ENCODE data around the gene COL23A1. TPM values are rescaled to one million over a fixed set of nuclear protein-coding genes. Genes with fewer than 3 reads are reported as not detected.
"Not testable (repeated sequence)": the region's sequence is repeated elsewhere in the genome, so short reads cannot be mapped to it uniquely, and the experiment has no call there.

The COL23A1 gene
- polyA plus RNA-seq, 5 donors: 4.8 to 9.4 (median 8.2) TPM

DNA sequence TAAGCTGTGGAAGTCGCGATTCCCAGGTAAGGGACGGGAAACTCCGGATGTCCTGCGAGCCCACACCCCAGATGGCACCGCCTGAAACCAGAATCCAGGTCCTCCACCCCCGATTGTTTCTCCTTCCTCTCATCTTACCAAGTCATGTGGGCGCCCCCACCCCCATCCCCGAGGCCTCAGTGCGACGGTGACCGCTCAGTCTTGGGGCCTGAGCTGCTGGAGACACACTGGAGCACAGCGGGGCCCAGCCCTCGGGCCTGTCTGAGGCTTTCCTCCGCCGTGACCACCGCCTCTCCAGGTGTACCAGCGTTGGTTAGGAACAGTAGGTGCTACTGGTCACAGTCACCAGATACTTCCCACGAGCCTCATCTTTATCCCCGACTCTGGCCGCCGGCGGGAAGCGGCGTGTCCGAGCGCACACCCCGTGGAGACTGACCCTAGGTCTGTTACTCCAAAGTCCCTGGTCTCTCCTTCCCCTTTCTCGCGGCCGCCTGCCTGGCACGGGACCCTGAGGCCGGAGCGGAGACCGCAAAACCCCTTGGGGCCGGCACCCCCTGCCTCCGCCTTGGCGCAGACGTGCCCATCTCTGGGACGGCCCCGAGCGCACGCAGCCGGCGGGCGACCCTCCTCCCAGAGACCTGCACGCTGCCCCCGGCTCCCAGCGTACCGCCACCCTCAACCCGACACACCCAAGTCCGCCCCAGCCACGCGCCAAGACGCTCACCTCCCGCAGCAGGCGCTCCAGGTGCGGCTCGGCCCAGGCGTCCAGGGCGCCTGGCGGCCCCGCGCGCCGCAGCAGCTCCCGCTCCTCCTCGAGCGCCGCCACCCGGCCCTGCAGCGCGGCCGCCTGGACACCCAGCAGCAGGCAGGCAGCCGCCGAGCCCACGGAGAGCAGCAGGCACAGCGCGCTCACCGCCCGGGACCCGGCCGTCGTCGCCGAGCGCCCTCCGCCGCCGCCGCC lies 733 bp downstream of the COL23A1 start:
- no peak for DNase-seq

DNA sequence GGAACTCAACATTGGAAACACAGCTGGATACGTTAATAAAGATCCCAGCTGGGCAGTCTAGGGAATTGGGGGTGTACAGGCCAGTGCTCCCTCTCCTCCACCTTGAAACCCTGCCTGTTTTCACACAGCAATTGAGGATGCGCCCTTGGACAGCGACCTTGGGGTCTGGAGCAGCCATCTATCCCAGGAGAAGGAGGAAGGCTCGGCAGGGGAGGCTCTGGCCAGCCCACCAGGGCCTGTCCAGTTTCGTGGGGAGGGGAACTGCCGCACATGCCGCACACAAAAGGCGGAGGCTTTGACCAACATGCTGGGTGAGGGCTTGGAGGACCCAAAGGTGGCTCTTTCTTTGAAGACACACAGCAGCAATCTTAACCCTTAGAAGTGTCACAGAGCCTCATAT lies 1.4 kb downstream of the COL23A1 start:
- no peak for DNase-seq

DNA sequence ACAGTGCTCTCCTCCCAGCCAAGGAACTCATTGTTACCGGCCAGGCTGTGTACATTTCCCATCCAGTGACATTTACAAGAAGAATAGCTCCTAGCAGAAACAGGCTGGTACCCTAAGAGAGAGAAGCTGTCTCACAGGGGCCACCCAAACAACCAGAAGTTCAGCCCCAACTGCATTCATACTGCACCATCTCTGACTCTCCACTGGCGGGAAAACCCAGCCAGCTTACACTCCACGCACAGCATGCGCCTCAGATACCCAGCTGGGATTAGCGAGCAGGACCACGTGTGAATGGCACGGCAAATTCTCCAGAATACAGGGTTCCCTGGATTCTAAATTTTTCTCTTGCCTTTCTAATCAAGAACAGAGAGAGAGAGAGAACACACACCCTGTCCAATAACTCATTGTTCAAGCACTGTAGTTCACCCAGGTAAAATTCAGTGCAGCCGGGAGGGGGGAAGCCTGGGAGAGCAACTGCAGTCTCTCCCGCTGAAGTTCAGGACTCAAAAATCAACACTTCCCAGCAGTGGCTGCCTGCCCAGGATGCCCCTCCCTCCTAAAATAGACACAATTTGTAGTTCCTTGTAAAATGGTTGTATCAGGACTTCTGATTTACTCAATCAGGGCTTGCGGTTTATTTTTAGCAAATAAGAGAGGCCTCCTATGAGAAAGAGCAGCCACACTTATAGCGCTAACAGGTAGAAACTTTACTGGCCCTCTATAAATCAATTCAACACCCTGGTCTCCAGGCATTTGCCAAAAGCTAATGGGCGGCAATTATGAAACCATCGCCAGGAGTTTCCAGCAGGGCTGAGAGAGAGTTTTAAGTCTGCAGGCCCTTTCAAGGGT lies 2.2 kb downstream of the COL23A1 start:
- no peak for DNase-seq

DNA sequence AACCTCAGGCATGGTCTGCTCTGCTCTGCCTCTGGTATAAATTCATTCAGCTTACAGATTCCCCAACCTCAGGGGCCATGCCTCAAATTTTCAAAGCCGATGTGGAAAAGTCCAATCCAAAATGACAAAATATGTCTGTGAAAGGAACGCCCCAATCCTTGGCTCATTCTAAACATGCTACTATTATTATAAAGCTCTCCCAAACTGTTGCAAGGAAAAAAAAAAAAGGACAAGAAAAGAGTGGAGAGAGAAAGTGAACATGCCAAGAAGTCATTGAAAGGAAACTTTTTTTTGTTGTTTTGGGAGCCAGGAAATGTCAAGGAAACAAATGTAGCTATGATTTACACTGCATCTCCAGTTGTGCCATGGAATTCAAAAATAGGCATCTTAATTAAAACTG lies 3.8 kb downstream of the COL23A1 start:
- no peak for DNase-seq

DNA sequence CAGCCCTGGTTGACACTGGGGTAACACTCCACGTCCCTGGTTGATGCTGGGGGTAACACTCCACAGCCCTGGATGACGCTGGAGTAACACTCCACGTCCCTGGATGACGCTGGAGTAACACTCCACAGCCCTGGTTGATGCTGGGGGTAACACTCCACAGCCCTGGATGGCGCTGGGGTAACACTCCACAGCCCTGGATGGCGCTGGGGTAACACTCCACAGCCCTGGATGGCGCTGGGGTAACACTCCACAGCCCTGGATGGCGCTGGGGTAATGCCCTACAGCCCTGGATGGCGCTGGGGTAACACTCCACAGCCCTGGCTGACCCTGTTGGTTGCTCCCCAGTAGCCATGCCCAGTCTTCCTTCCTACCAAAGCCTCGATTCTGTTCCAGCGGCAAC lies 4.8 kb downstream of the COL23A1 start:
- DNase-seq: not testable (repeated sequence)

DNA sequence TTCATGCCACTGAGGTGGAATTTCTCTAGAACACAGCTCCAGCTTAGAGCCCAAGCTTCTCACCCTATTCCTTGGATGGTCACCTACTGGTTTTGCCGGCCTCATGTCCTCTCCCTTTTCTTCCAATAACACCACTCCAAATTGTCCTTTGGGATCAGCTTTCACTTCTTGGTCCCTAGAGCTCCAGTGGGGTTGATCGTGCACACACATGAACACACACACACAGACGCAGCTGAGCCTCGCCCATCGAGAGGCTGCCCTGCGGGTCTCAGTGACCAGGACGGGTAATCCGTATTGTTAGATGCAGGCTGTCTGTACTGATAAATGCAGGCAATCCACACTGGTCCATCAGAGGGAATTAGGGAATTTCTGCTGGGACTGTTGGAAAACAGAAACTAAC lies 6.9 kb downstream of the COL23A1 start:
- no peak for DNase-seq

DNA sequence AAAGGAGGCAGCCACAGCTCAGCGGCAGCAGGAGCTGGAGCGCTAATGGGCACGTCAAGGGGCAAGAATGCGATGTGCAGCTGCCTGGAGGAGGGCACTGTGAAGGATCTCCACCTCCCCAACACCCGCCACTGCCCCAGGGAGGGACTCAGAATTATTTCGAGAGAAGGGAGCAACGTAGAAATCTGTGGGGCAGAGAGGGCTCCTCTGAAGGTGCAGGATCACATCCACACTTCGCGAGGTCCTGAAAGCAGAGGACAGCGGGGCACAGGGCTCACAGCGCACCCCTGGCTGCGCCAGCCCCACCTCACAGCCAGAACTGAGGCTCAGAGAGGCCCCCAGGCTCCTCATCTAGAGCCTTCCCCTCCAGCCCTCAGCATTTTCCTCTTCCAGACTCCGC lies 7.9 kb downstream of the COL23A1 start:
- DNase-seq: no peak

DNA sequence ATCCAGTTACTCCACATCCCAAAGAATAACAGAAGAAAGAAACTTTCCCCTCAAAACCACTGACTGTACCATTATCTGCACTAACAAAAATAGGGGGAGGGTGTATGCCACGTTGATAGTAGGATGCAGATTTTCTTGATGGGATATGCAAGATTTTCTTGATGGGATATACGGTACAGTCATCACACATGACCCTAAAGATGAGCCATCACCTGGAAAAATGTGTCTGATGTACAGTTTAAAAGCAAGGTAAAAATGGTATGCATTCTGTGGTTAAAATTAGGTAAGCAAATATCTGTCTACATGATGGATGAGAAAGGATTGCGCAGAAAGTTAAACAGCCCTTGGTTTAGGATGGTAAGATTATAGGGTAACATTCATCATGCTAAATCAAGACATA lies 8.6 kb downstream of the COL23A1 start:
- DNase-seq: no peak

DNA sequence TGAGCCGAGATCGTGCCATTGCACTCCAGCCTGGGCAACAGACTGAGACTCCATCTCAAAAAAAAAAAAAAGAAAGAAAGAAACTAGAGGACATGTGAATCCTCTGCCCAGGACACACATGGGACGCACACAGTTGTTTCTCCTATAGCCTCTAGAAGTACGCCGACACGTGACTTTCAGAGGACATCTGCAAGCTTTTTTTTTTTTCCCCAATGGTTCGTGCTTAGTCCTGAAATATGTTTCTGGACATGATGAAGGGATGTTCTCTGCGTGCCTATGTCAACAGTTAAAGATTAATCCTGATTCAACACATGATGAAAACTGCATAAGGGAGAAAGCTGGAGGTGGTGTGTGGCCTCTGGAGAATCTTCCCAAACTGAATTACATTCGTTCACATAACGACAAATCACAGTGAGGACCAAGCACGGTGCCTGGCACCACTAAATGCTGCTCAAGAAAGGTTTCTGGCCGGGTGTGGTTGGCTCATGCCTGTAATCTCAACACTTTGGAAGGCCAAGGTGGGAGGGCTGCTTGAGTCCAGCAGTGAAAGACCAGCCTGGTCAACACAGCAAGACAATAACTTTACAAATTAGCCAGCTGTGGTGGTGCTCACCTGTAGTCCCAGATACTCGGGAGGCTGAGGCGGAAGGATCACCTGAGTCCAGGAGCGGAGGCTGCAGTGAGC lies 9.8 kb downstream of the COL23A1 start:
- no peak for DNase-seq

DNA sequence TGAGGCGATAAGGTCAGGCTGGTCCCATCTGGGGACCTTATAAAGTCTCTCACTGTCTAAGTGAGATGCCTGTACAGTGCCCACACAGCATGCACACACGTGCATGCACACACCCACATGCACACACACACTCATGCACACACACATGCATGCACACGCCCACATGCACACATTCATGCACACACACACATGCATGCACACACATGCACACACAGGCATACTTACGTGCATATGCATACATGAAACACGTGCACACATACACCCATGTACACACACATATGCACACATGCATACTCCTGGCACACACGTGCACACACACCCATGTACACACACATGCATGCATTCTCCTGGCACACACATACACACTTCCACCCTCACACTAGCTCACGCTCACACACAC lies 12.2 kb downstream of the COL23A1 start:
- DNase-seq: no peak

DNA sequence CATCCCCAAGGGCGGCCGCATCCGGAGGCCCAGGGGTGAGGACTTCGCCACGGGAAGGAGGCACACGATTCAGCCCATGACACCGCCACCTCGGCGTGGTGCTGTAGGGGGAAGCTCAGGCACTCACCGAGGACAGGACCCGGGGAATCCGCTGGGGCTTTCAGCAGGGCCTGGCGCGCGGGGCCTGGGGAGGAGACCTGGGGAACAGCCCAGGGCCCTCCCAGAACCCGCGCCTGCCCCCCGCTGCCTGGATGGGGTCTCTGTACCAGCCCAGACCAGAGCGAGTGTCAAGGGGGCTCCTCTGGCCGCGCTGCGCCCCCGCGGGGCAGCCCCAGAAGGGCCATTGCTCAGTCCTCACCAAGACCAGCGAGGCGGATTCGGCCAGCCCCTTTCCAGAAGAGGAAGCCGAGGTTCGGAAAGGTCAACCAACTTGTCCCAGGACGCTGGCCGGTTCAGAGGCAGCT lies 12.8 kb downstream of the COL23A1 start:
- no peak for DNase-seq

DNA sequence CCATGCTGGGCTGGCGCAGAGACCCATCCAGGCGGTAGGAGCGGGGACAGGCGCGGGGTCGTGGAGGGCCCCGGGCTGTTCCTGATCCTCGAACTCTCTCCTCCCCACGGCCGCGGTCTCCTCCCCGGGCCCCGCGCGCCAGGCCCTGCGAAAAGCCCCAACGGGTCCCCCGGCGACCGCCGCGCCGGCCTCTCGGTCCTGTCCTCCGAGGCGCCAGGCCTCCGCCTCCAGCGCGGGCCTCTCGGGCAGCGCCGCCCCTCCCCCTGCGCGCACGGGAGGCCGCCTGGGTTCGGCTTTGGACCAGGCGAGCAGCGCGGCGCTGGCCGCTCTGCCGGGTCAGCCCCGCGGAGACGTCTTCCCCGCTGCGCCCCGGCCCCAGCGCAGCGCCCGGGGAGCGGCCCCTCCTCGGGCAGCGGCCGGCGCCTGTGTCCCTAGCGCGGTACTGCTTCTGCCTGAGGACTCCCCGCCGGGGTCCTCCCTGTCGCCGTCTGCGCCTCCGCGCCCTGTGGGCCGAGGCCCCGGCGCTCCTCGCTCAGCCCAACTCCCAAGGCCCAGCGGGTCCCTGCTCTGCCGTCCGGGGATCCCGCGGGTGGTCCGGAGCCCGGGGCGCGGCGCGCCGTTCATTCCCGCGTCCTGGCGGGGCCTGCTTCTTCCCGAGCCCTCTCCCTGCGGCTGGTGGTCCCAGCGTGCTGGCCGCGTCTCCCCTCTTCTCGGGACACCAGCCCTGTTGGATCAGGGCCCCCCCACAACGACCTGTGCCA lies 13.4 kb downstream of the COL23A1 start:
- DNase-seq: no peak

DNA sequence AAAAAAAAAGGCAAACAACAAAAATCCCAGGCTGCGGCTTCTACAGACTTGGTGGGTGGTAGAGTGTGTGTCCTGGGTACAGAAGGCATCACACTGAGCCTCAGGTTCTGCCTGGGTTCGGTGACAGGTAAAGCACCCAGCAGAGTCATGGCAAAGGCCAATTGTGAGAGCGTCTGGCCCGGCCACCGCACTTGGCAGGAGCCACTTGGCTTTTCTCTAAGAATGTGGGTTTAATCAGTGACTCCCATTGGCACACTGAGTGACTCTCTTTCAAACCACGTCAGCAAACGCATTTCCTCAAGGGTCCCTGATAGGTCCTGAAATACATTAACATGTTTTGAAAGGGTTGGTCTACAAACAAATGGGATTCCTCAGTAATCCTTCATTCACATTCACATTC lies 17.0 kb downstream of the COL23A1 start:
- DNase-seq: no peak

DNA sequence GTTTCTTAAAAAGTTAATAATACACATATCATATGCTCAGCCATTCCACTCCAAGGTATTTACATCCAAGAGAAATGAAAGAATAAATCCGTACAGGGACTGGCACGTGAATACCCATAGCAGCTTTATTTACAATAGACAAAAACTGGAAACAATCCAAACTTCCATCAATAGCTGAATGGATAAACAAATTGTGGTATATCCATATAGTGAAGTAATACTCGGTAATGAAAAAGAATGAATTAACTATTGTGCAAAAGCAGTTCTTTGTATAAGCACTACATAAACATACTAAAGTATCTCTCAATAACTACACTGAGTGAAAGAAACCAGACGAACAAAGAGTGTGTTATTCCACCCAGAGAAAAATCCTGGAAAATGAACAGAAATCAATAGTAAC lies 17.6 kb downstream of the COL23A1 start:
- no peak for DNase-seq

DNA sequence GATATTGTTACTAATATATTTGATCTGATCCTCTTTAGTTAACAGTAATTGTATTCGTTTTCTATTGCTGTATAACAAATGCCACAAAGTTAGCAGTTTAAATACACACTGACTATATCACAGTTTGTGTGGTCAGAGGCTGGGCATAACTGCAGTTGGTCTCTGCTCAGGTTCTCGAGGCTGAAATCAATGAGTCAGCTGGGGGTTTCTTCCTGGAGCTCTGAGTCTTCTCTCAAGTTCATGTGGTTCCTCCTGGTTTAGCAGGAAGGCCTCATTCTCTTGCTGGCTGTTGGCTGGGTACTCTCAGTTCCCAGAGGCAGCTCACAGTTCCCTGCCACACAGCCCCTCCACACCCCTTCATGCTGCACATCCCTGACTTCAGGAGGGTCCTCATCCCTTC lies 20.7 kb downstream of the COL23A1 start:
- no peak for DNase-seq

DNA sequence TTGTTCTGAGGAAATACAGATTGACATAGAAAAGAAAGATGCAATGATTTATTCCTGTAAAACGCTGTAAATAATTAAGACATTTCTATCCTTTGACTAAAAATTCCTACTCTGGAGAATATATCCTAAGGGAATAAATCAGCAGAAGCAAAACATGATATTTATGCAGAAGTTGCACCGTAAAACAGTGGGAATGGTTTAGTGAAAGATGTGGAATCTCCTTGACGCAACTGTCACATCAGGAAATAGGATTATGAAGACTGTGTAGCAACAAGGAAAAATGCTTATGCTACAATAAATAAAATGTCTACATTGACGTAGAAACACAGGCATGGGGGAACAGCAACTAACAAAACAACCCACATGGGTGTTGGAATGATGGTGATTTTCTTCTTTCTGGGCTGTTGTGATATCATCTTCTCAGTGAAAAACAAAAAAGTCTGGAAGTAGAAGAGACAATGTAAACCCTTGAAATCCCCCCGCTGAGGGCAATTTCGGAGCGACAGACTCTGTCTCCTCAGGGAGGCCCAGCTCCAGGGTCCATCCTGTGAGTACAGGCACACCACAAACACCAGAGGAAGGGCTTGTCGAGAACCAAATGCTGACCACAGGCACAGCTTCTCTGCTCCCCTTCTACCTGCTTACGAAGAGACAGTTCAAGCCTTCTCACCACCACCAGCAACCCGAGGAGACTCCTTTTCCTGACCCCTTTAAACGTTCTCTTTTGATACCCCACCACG lies 25.2 kb downstream of the COL23A1 start:
- no peak for DNase-seq

DNA sequence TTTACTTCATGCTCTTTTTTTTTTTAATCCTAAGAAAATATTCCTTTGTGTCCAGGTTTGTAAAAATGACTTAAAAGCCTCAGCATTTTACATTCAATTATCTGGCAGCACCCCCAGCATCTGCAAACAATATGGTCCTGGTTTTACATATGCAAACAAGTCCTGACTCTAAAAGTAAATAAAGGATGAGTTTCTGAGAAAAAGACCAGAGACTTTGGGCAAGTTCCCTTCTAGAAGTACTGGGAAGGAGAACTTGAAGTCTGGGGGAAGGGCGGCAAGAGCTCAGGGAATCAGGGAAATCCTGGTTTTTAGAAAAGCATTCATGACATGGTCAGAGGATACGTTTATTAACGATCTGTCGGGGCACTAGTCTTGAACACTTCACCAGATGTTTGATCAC lies 25.8 kb downstream of the COL23A1 start:
- no peak for DNase-seq

DNA sequence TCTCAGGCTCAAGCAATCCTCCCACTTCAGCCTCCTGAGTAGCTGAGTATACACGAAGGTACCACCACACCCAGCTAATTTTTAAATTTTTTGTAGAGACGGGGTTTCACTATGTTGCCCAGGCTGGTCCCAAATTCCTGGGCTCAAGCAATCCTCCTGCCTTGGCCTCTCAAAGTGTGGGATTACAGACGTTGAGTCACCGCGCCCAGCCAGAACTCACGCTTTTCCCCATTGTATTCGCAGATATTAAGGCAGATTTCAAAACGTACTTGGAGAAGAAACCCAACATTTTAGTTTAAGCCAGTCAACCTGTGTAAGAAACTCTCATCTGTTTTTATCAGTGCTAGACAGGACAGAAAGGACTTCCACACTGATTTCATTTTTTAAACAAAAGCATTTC lies 26.6 kb downstream of the COL23A1 start:
- no peak for DNase-seq

DNA sequence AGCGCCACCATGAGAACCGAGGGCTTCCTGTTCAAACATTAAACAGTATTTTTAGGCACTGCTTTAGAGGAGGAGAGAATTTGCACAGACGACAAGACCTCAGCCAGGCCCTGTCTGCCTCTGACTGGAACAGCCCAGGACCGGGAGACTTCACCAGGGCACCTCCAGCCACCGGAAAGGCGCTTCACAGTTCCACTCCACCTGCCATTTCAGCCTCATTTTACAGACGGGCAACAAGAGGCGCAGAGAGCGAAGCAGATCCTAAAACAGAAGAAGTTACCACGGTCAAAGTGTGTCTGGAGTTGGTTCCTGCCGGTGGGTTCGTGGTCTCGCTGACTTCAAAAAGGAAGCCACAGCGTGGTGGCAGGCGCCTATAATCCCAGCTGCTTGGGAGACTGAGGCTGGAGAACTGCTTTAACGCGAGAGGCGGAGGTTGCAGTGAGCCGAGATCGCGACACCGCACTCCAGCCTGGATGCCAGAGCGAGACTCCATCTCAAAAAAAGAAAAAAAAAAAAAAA lies 28.4 kb downstream of the COL23A1 start:
- DNase-seq: no peak

DNA sequence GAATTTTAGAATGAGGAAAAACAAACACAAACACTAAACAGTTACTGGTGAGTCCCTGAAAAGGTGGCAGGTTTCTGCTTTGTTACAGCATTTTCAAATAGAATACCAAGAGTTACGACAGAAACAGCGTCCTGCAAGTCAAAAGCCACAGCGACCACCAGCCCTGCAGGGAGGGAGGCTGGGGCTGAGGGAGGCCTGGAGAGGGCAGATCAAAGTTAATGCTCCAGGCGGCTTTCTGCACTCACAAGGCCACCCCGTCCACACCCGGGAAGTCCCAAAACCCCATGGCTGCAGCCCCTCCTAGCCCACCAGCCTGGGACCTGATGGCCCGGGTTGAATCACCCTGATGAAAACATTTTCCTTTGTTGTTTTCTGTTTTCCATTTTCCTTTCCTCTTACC lies 29.3 kb downstream of the COL23A1 start:
- no peak for DNase-seq
